Activated CD8-positive, alpha-beta memory T cell treated with anti-CD3 and anti-CD28 coated beads, Interleukin-2, amount 50 U/mL, for 4 hours (primary cell): ENCODE data around the gene CD46.
"Not testable (repeated sequence)": the region's sequence is repeated elsewhere in the genome, so short reads cannot be mapped to it uniquely, and the experiment has no call there.

ENCODE experiments used
- DNase-seq: peaks from one replicate; pipeline ENCODE4 v3.0.0-alpha.2; 2020

Gene CD46

GRCh38 chr1:207752456-207752998, 673 bp downstream of the CD46 start:
- DNase-seq: peak; percentile 22

DNA sequence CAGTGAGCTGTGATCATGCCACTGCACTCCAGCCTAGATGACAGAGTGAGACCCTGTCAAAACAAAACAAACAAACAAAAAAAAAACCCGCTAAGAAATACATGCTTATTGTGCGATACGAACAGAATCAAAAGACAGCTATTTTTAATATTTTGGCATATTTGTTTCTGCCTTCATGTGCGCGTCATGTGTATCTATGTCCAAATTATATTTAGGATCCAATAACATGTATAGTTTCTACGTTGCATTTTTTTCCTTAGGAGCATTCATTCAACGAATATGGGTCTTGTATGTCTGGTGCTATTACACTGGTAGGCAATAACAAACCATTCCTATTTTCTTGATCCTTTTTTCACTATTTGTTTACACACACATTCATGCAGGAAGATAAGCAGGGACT, 1.8 kb downstream of the CD46 start:
- no peak for DNase-seq

- no peak for DNase-seq
These were observed 2.2 kb downstream of the CD46 start for GRCh38 chr1:207754011-207754410.

DNA sequence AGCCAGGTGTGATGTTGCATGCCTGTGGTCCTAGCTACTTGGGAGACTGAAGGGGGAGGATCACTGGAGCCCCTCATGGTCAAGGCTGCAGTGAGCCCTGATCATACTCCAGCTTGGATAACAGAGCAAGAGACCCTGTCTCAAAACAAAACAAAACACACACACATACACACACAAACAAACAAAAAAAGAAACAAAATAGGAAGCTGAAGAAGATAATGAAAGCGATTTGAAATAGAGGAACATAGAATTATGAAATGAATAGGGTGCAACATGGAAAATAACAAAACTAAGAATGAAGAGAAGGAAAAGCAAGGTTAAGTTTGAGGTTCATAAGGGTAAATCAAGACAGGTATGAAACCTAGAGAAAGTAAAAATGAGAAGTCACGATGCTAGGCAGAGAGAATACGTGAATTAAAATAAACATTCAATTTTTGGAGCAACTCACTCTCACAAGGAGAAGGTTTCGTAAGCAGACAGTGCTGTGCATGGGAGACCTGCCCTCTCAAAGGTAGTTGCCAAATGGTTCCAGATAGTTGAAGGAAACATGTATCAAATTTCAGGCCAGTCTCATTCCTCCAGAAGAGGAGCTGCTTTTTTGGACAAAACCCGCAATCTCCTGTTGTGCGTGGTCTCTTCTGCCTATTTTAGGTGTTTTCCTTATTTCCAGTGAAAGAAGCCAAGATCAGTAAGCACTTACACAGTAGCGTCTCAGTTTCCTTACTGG, 3.3 kb downstream of the CD46 start:
- no peak for DNase-seq

DNA sequence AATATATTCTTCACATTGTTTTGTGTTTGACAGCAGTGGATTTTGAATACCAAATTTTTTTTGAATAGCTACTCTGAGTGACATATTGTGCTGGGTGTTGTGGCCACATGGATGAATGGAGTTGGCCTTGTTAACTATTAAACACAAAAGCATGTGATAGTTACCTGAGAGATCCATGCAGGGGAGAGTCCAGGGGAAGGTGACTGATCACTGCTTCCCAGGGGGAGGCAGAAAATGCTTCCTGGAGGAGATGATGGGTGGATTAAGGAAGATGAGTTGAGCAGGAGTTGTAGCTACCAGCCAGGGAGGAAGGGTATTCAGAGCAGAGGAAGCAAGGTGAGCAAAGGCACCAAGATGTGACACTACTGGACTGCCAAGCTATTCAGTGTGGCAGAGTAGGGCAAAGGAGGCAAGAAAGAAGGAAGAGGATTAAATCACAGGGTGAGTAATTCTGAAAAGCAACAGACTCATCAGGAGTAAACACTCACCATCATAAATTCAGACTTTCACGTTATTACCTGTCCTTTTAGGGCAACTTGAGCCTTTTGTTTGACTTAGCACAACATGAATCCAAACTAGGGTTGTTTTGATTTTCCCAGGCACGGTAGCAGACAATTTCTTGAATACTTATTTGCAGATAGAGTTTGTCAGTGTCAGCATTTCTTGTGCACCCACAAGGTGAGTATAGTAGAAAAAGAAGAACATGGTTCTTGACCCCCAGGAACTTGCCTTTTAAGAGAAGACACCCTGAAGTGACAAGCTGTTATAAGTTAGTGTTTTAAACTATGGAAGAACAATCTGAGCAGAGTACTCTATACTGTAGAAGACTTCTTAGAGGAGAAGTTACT, 4.2 kb downstream of the CD46 start:
- no peak for DNase-seq

DNA sequence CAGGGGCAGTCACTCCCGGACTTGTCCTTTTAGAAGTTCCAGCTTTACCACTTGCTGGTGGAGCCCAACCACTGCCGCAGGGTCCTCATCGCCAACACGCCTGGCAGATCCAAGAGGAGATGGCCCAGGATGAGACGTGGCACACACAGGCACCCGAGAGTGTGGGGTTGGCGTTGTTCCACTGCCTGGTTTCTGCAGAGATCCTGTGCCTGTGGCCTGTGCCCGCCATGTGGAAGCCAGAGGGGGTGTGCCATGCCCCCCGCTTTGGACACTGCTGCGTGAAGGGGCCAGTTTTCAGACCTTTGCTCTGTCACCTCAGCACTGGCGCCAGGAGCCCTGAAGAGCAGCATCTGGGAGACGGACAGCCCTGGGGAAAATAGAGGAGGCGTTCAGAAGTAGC, 10.8 kb downstream of the CD46 start:
- no peak for DNase-seq

DNA sequence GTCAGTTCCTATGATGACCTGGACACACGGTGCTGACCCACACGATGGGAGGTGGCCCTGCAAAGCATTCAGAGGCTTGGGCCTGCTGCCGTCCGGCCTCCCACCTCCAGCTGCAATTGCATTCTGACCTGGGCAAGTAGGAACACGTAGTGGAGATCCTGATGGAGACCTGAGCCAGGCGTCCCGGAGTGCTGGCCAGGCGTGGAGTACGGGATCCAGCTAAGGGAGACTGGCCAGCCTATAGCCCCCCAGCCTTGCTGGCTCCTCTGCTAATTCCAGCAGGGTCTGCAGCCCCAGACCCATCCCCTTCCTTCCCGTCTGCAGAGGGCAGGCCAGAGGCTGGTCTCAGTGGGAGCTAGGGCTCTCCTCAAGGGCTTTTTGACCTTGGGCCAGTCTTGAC, 11.2 kb downstream of the CD46 start:
- DNase-seq: no peak

- DNase-seq: no peak
These were observed 12.1 kb downstream of the CD46 start for GRCh38 chr1:207763972-207764371.

DNA sequence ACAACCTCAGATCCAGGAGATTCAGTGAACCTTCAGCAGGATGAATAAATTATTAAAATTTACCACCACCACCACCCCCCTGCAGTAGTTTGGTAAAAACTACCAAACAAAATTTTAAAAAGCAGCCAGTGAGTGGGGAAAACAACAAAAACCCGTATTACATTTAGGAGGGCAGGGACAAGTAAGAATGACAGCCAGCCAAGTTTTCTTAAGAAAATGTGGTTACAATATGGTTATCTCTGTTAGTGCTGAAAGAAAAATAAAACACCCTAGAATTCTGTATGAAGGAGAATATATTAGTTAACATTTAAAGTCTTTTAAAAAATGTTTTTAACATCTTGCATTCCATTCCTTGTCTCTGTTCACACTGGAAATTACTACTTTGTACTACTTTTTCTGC, 14.7 kb downstream of the CD46 start:
- DNase-seq: no peak

DNA sequence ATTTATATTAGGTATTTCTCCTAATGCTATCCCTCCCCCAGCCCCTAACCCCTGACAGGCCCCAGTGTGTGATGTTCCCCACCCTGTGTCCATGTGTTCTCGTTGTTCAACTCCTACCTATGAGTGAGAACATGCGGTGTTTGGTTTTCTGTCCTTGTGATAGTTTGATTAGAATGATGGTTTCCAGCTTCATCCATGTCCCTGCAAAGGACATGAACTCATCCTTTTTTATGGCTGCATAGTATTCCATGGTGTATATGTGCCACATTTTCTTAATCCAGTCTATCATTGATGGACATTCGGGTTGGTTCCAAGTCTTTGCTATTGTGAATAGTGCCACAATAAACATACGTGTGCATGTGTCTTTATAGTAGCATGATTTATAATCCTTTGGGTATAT, 18.7 kb downstream of the CD46 start:
- DNase-seq: not testable (repeated sequence)

DNA sequence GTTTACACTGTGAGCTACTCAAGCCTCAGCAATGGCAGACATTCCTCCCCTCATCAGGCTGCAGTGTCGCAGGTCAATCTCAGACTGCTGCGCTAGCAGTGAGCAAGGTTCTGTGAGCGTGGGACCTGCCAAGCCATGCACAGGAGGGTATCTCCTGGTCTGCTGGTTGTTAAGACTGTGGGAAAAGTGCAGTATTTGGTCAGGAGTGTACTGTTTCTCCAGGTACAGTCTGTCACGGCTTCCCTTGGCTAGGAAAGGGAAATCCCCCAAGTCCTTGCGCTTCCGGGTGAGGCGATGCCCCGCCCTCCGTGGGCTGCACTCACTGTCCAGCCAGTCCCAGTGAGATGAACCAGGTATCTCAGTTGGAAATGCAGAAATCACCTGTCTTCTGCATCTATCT, 24.2 kb downstream of the CD46 start:
- not testable (repeated sequence) for DNase-seq

- not testable (repeated sequence) for DNase-seq
These were observed 25.6 kb downstream of the CD46 start for GRCh38 chr1:207777412-207777811.

- no peak for DNase-seq
These were observed 27.2 kb downstream of the CD46 start for GRCh38 chr1:207779008-207779407.

DNA sequence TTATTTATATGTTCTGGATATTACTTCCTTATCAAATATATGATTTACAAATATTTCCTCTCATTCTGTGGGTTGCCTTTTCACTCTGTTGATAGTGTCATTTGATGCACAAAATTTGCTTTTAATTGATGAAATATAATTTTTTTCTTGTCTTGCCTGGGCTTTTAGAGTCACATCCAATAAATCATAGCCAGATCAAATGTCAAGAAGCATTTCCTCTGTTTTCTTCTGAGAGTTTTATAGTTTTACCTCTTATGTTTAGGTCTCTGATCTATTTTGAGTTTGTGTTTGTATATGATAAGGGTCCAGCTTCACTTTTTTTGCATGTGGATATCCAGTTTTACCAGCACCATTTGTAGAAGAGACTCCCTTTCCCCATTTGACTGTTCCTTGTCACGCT, 29.5 kb downstream of the CD46 start:
- DNase-seq: no peak

- no peak for DNase-seq
These were observed 35.9 kb downstream of the CD46 start for GRCh38 chr1:207787776-207788175.

GRCh38 chr1:207789386-207789785, 37.5 kb downstream of the CD46 start:
- no peak for DNase-seq

DNA sequence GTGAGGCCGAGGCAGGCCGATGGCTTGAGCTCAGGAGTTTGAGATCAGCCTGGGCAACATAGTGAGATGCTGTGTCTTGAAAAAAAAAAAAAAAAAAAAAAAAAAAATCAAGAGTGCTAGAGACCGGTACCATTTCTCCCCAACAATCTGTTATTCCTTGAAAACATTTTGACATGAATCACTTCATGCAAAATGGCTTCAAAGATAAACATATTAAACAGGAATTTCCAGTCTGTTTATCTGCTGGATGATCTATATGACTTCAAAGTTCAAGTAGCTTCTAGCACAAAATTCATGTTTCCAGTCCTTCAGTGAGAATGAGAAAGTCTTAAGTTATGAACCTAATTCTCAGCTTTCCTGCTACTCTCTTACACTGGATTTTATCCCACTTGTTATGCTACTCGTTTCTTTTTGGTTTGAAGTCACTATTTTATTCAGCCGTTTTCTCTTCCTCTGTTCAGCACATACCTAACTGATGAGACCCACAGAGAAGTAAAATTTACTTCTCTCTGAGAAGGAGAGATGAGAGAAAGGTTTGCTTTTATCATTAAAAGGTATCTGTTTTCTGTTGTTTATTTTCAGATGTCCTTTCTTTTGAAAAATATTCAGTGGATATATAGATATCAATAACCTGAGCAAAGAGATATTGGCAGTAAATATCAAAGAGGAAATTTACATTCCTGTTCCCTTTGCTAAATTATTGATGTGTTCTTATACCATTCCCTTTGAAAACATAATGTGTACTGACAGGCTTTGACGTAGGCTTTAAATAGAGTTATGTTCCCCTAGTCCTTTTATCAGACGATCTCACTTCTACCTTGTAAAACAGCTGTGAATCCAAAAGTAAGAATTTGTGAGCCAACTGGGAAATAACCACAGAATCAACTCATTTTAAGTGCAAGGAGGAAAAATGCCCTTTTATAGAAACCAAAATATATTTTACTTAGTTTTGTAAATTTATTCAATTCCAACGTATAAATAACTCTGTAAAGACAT, 38.2 kb downstream of the CD46 start:
- no peak for DNase-seq

GRCh38 chr1:207791290-207791689, 39.4 kb downstream of the CD46 start:
- DNase-seq: no peak

DNA sequence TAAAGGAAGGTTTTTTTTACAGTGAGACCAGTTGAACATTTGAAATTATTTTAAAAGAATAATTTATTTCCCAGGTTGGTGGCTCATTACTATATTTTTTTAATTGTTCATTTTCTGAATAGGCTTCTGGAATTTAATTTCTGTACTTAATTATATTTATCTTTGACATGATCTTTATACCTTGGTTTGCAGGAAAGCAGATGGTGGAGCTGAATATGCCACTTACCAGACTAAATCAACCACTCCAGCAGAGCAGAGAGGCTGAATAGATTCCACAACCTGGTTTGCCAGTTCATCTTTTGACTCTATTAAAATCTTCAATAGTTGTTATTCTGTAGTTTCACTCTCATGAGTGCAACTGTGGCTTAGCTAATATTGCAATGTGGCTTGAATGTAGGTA, 41.5 kb downstream of the CD46 start:
- no peak for DNase-seq

- no peak for DNase-seq
These were observed 43.0 kb downstream of the CD46 start for GRCh38 chr1:207794861-207795260.

- peak; percentile 84 for DNase-seq
These were observed 45.5 kb downstream of the CD46 start for GRCh38 chr1:207797229-207797973.

DNA sequence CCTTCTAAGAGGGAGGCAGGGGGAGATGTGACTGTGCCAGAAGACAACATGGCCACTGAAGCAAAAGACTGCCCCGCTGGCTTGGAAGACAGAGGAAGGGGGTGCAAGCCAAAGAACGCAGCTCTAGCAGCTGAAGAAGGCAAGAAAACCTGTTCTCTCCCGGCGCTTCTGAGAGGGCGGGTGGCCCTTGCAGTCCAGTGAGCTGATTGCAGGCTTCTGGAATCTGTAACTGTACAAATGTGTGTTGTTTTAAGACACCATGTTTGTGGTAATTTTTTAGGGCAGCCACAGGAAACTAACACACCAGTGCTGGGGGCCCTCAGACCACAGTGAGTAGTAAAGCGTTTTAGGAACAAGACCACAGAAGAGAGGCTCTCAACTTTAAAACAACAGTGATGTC, 47.0 kb downstream of the CD46 start:
- DNase-seq: no peak
